HG03159 (cell line): ENCODE data around the gene TFF1.

ENCODE experiments used
- ATAC-seq: cut with Tn5 transposase; IDR thresholded peaks from one replicate; pipeline ENCODE4 v1.9.1; 2021; ENCODE audit warnings: mild to moderate bottlenecking, moderate library complexity; ENCODE audit not compliant: unreplicated experiment

The TFF1 gene

GRCh38 chr21:42384156-42384945 is 18.0 kb upstream of the TFF1 start:
- no peak for ATAC-seq

GRCh38 chr21:42383331-42383730 is 17.0 kb upstream of the TFF1 start:
- no peak for ATAC-seq

GRCh38 chr21:42382915-42383314 is 16.6 kb upstream of the TFF1 start:
- ATAC-seq: no peak

- ATAC-seq: no peak
Measured at GRCh38 chr21:42381347-42381984, 15.1 kb upstream of the TFF1 start.

- ATAC-seq: no peak
Measured at GRCh38 chr21:42379426-42380215, 13.3 kb upstream of the TFF1 start.

- ATAC-seq: no peak
Measured at GRCh38 chr21:42378418-42378817, 12.1 kb upstream of the TFF1 start.

- ATAC-seq: no peak
Measured at GRCh38 chr21:42377951-42378340, 11.6 kb upstream of the TFF1 start.

- ATAC-seq: no peak
Measured at GRCh38 chr21:42377211-42377950, 11.0 kb upstream of the TFF1 start.

- no peak for ATAC-seq
Measured at GRCh38 chr21:42376338-42376982, 10.1 kb upstream of the TFF1 start.

GRCh38 chr21:42375966-42376337 is 9.6 kb upstream of the TFF1 start:
- no peak for ATAC-seq

GRCh38 chr21:42375506-42375905 is 9.2 kb upstream of the TFF1 start:
- ATAC-seq: no peak

GRCh38 chr21:42374864-42375499 is 8.6 kb upstream of the TFF1 start:
- ATAC-seq: no peak

- no peak for ATAC-seq
Measured at GRCh38 chr21:42374457-42374856, 8.1 kb upstream of the TFF1 start.

GRCh38 chr21:42373908-42374455 is 7.6 kb upstream of the TFF1 start:
- ATAC-seq: no peak

GRCh38 chr21:42373196-42373907 is 7.0 kb upstream of the TFF1 start:
- ATAC-seq: no peak

- no peak for ATAC-seq
Measured at GRCh38 chr21:42370894-42371654, 4.7 kb upstream of the TFF1 start.

- ATAC-seq: no peak
Measured at GRCh38 chr21:42369821-42370220, 3.5 kb upstream of the TFF1 start.

GRCh38 chr21:42367367-42368165 is 1.2 kb upstream of the TFF1 start:
- ATAC-seq: no peak
